ENCODE data around the gene TSPAN4.

TSPAN4 gene

GRCh38 chr11:836700-837099 is 6.0 kb upstream of the TSPAN4 start:
- no peak for DNase-seq

- DNase-seq = no peak
These were observed 5.3 kb upstream of the TSPAN4 start for GRCh38 chr11:837189-837989.

GRCh38 chr11:837990-838307 is 4.7 kb upstream of the TSPAN4 start:
- no peak for DNase-seq

GRCh38 chr11:838441-839279 is 4.0 kb upstream of the TSPAN4 start:
- no peak for DNase-seq

GRCh38 chr11:839280-839623 is 3.4 kb upstream of the TSPAN4 start:
- DNase-seq = no peak

GRCh38 chr11:839875-840617 is 2.6 kb upstream of the TSPAN4 start:
- DNase-seq = no peak

- DNase-seq = no peak
These were observed 677 bp upstream of the TSPAN4 start for GRCh38 chr11:841981-842369.

- no peak for DNase-seq
These were observed 558 bp downstream of the TSPAN4 start for GRCh38 chr11:843086-843734.

GRCh38 chr11:843818-844692 is 1.4 kb downstream of the TSPAN4 start:
- peak; percentile 97 for DNase-seq

- peak; percentile 93 for DNase-seq
These were observed 2.3 kb downstream of the TSPAN4 start for GRCh38 chr11:844693-845644.

GRCh38 chr11:845872-846495 is 3.3 kb downstream of the TSPAN4 start:
- peak; percentile 78 for DNase-seq

- peak; percentile 31 for DNase-seq
These were observed 3.9 kb downstream of the TSPAN4 start for GRCh38 chr11:846496-847098.

- DNase-seq = no peak
These were observed 5.2 kb downstream of the TSPAN4 start for GRCh38 chr11:847876-848275.

- DNase-seq = peak; percentile 37
These were observed 5.8 kb downstream of the TSPAN4 start for GRCh38 chr11:848380-848931.

GRCh38 chr11:849104-849824 is 6.6 kb downstream of the TSPAN4 start:
- DNase-seq = no peak

GRCh38 chr11:849951-850774 is 7.5 kb downstream of the TSPAN4 start:
- no peak for DNase-seq

Measured in fibroblast of skin of scalp (primary cell).